HepG2 (cell line): ENCODE measurements around the gene COL4A2.

ENCODE experiments used
- ADNP ChIP-seq: sonication (generic); formaldehyde crosslinking; IDR thresholded peaks from 2 replicates; pipeline ENCODE4 v1.4.0; 2020; ENCODE audit warnings: missing genetic modification reagents
- ETV6 ChIP-seq: sonication (generic); formaldehyde crosslinking; conservative IDR thresholded peaks from 2 replicates; pipeline ENCODE4 v1.4.0; 2020; ENCODE audit warnings: missing genetic modification reagents
- EZH2 ChIP-seq: conservative IDR thresholded peaks from 2 replicates; pipeline ENCODE4 v1.6.1; 2012; ENCODE audit warnings: mild to moderate bottlenecking, low read depth, low read length, moderate library complexity
- MAZ ChIP-seq, 2 experiments: sonication (generic) in 1 of 2; formaldehyde crosslinking in 1 of 2; IDR thresholded peaks; 2 replicates each; pipeline versions ENCODE4 v1.5.0 to v1.6.1; 2012 to 2020; ENCODE audit warnings: low read depth in 2 of 2, mild to moderate bottlenecking in 2 of 2, borderline replicate concordance in 1 of 2, improper control_type of control experiment in 1 of 2, low read length in 1 of 2, missing genetic modification reagents in 1 of 2, moderate library complexity in 1 of 2
- PRDM4 ChIP-seq: sonication (generic); formaldehyde crosslinking; IDR thresholded peaks from 2 replicates; pipeline ENCODE4 v1.9.0; 2021; ENCODE audit warnings: missing genetic modification reagents, borderline replicate concordance
- RXRA ChIP-seq: sonication (generic); formaldehyde crosslinking; IDR thresholded peaks from 2 replicates; pipeline ENCODE4 v1.5.1; 2020; ENCODE audit warnings: missing genetic modification reagents
- ZNF17 ChIP-seq: sonication (generic); formaldehyde crosslinking; IDR thresholded peaks from 2 replicates; pipeline ENCODE4 v1.5.0; 2020; ENCODE audit warnings: mild to moderate bottlenecking, missing genetic modification reagents
- ZNF577 ChIP-seq: sonication (generic); formaldehyde crosslinking; IDR thresholded peaks from 2 replicates; pipeline ENCODE4 v1.4.0; 2020; ENCODE audit warnings: mild to moderate bottlenecking, low read depth, missing genetic modification reagents, borderline replicate concordance
- ZNF703 ChIP-seq: sonication (generic); formaldehyde crosslinking; IDR thresholded peaks from 2 replicates; pipeline ENCODE4 v1.5.1; 2020; ENCODE audit warnings: missing genetic modification reagents, mild to moderate bottlenecking, moderate library complexity, borderline replicate concordance
- ZNF747 ChIP-seq: sonication (generic); formaldehyde crosslinking; IDR thresholded peaks from 2 replicates; pipeline ENCODE4 v1.8.1; 2023; ENCODE audit warnings: missing genetic modification reagents, mild to moderate bottlenecking, borderline replicate concordance
- TF ChIP-seq, protein P1 (sequence below): sonication (generic); formaldehyde crosslinking; IDR thresholded peaks from 2 replicates; pipeline ENCODE4 v1.4.0; 2020; ENCODE audit warnings: missing genetic modification reagents, borderline replicate concordance

- no peak for TF ChIP-seq ADNP
- TF ChIP-seq RXRA, result no peak
- no peak for TF ChIP-seq ETV6 (CRISPR knock-in tag)
- TF ChIP-seq, protein P1, sequence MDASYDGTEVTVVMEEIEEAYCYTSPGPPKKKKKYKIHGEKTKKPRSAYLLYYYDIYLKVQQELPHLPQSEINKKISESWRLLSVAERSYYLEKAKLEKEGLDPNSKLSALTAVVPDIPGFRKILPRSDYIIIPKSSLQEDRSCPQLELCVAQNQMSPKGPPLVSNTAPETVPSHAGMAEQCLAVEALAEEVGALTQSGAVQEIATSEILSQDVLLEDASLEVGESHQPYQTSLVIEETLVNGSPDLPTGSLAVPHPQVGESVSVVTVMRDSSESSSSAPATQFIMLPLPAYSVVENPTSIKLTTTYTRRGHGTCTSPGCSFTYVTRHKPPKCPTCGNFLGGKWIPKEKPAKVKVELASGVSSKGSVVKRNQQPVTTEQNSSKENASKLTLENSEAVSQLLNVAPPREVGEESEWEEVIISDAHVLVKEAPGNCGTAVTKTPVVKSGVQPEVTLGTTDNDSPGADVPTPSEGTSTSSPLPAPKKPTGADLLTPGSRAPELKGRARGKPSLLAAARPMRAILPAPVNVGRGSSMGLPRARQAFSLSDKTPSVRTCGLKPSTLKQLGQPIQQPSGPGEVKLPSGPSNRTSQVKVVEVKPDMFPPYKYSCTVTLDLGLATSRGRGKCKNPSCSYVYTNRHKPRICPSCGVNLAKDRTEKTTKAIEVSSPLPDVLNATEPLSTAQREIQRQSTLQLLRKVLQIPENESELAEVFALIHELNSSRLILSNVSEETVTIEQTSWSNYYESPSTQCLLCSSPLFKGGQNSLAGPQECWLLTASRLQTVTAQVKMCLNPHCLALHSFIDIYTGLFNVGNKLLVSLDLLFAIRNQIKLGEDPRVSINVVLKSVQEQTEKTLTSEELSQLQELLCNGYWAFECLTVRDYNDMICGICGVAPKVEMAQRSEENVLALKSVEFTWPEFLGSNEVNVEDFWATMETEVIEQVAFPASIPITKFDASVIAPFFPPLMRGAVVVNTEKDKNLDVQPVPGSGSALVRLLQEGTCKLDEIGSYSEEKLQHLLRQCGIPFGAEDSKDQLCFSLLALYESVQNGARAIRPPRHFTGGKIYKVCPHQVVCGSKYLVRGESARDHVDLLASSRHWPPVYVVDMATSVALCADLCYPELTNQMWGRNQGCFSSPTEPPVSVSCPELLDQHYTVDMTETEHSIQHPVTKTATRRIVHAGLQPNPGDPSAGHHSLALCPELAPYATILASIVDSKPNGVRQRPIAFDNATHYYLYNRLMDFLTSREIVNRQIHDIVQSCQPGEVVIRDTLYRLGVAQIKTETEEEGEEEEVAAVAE (CRISPR knock-in tag), result no peak
- TF ChIP-seq ZNF747, result no peak
- TF ChIP-seq ZNF17 (CRISPR knock-in tag), result no peak
- no peak for TF ChIP-seq ZNF577
- TF ChIP-seq ZNF703 (CRISPR knock-in tag), result no peak
- no peak for TF ChIP-seq EZH2
- TF ChIP-seq PRDM4 (CRISPR knock-in tag), result no peak
- no peak for TF ChIP-seq MAZ (IDR thresholded peaks at IDR 0.05; ENCODE audit: borderline replicate concordance, low read depth, low read length)
- TF ChIP-seq MAZ (CRISPR knock-in tag; IDR thresholded peaks at IDR 0.05; ENCODE audit: low read depth), result no peak
These were observed 233.9 kb downstream of the COL4A2 start for GRCh38 chr13:110540871-110541525.
